B cell (primary cell): Measurements from ENCODE around the gene SPSB1. TPM values are rescaled to one million over a fixed set of nuclear protein-coding genes. Genes with fewer than 3 reads are reported as not detected.

Experiments
- ATAC-seq: fragments of 200-7000 bp; cut with Tn5 transposase; one replicate; pipeline ENCODE4 v1.10.0; 2021; ENCODE audit warnings: low read depth, mild to moderate bottlenecking, moderate number of reproducible peaks, moderate library complexity
- CTCF ChIA-PET: fragments of 350-600 bp; sonication (Branson Sonifier 250); formaldehyde crosslinking; loops from one replicate; lab custom pipeline; 2021; ENCODE audit warnings: antibody characterized with exemption, inconsistent platforms; lab: Charles Lee
- POLR2A ChIA-PET: fragments of 350-600 bp; sonication (Branson Sonifier 250); formaldehyde crosslinking; loops from one replicate; lab custom pipeline; 2021; ENCODE audit warnings: antibody characterized with exemption; lab: Charles Lee
- DNase-seq: peaks from one replicate; pipeline ENCODE4 v3.0.0; 2013
- H2AFZ ChIP-seq: 2 replicates; pipeline ENCODE4 v1.6.1; 2012; ENCODE audit warnings: mild to moderate bottlenecking, low read depth, low read length; ENCODE audit not compliant: insufficient read depth, poor library complexity, severe bottlenecking
- H3K27ac ChIP-seq, 2 donors: 1 replicate in 1 of 2; 2 replicates in 1 of 2; pipeline ENCODE4 v1.5.1; 2012 to 2013; ENCODE audit warnings: low read length in 2 of 2, mild to moderate bottlenecking in 2 of 2, moderate library complexity in 1 of 2
- H3K27me3 ChIP-seq, 4 experiments: fragments of 200-600 bp in 1 of 4; sonication (generic) in 1 of 4; replicated peaks in 1 of 4; 1 replicate in 2 of 4; 2 replicates in 2 of 4; pipeline versions ENCODE4 v1.6.1 to v1.7.0; 2013 to 2016; ENCODE audit warnings: low read length in 3 of 4, mild to moderate bottlenecking in 2 of 4, mixed read lengths in 1 of 4, moderate library complexity in 1 of 4; ENCODE audit not compliant: insufficient read depth in 4 of 4, control insufficient read depth in 3 of 4; ENCODE audit errors: control extremely low read depth in 1 of 4
- H3K36me3 ChIP-seq, 2 experiments: replicated peaks in 1 of 2; 1 replicate in 1 of 2; 2 replicates in 1 of 2; pipeline versions ENCODE4 v1.6.1 to v1.7.1; 2013; ENCODE audit warnings: low read length in 1 of 2; ENCODE audit not compliant: insufficient read depth in 2 of 2, control insufficient read depth in 1 of 2; ENCODE audit errors: control extremely low read depth in 1 of 2, extremely low read depth in 1 of 2
- H3K4me1 ChIP-seq, 2 donors: fragments of 200-600 bp in 1 of 2; sonication (generic) in 1 of 2; 1 replicate in 1 of 2; 2 replicates in 1 of 2; pipeline versions ENCODE4 v1.5.1 to v1.6.1; 2013 to 2017; ENCODE audit warnings: low read length in 2 of 2; ENCODE audit not compliant: control insufficient read depth in 2 of 2, insufficient read depth in 2 of 2
- H3K4me2 ChIP-seq: replicated peaks from 2 replicates; pipeline ENCODE3; 2012; ENCODE audit warnings: mild to moderate bottlenecking, low read depth, low read length; ENCODE audit not compliant: poor library complexity, severe bottlenecking
- H3K4me3 ChIP-seq, 5 experiments: fragments of 200-600 bp in 1 of 5; sonication (generic) in 1 of 5; 1 replicate in 3 of 5; 2 replicates in 2 of 5; pipeline versions ENCODE4 v1.5.1 to v1.7.0; 2011 to 2016; ENCODE audit warnings: low read length in 4 of 5, mild to moderate bottlenecking in 4 of 5, low read depth in 2 of 5, control low read depth in 1 of 5, moderate library complexity in 1 of 5; ENCODE audit not compliant: insufficient read depth in 1 of 5; ENCODE audit errors: control extremely low read depth in 1 of 5, extremely low read depth in 1 of 5
- H3K79me2 ChIP-seq: fragments of 200-600 bp; sonication (generic); one replicate; pipeline ENCODE4 v1.6.0; 2016; ENCODE audit warnings: low read length; ENCODE audit not compliant: control insufficient read depth, insufficient read depth
- H3K9ac ChIP-seq: fragments of 200-600 bp; sonication (generic); 2 replicates; pipeline ENCODE4 v1.6.1; 2017; ENCODE audit warnings: mild to moderate bottlenecking, low read length, moderate library complexity
- H3K9me3 ChIP-seq, 3 donors: one replicate each; pipeline versions ENCODE4 v1.6.1 to v1.7.1; 2013; ENCODE audit warnings: low read length in 2 of 3; ENCODE audit not compliant: control insufficient read depth in 2 of 3, insufficient read depth in 1 of 3; ENCODE audit errors: control extremely low read depth in 1 of 3
- H4K20me1 ChIP-seq: 2 replicates; pipeline ENCODE4 v1.6.0; 2012; ENCODE audit warnings: mild to moderate bottlenecking, low read length; ENCODE audit not compliant: insufficient read depth, control insufficient read depth, poor library complexity, severe bottlenecking
- H3K27ac Mint-ChIP-seq: one replicate; pipeline ENCODE4 v1.8.0; 2021; ENCODE audit warnings: mixed read lengths
- H3K27me3 Mint-ChIP-seq: one replicate; pipeline ENCODE4 v1.8.0; 2021; ENCODE audit warnings: mixed read lengths
- H3K4me1 Mint-ChIP-seq: one replicate; pipeline ENCODE4 v1.8.0; 2021; ENCODE audit warnings: mixed read lengths
- H3K4me3 Mint-ChIP-seq: one replicate; pipeline ENCODE4 v1.8.0; 2021; ENCODE audit warnings: mixed read lengths
- H3K9me3 Mint-ChIP-seq: one replicate; pipeline ENCODE4 v1.8.0; 2022; ENCODE audit warnings: mixed read lengths; ENCODE audit not compliant: insufficient read depth
- EZH2 ChIP-seq: IDR thresholded peaks from 2 replicates; pipeline ENCODE4 v1.6.1; 2012; ENCODE audit warnings: borderline replicate concordance, low read depth, mild to moderate bottlenecking, moderate library complexity, low read length; ENCODE audit not compliant: insufficient read depth, poor library complexity, severe bottlenecking
- WGBS: methylation state at CpG from one replicate; pipeline ENCODE4 v1.1.5; 2013; ENCODE audit warnings: missing lambda C conversion rate; ENCODE audit not compliant: insufficient coverage; 5-methylcytosine and 5-hydroxymethylcytosine counted together
- intact Hi-C: fragments of 100-400 bp; cut with micrococcal nuclease; formaldehyde crosslinking; loops from one replicate; pipeline ENCODE4 v1.10.0; 2022
- polyA plus RNA-seq: library from polyadenylated mRNA; depleted of rRNA; stranded (reverse); fragments of >200 nt; gene quantifications from 2 replicates; pipeline ENCODE4 v1.2.3, GENCODE V29; 2012
- total RNA-seq, 2 donors: library from RNA; stranded (reverse); fragments of 120-200 nt in 1 of 2; gene quantifications; 1 replicate in 1 of 2; 2 replicates in 1 of 2; pipeline versions ENCODE4 v1.2.3 to v1.2.4, GENCODE V29; 2013 to 2022
- TF ChIP-seq, protein P1 (sequence below): fragments of 200-600 bp; IDR thresholded peaks from one replicate; pipeline ENCODE4 v1.8.0; 2022; ENCODE audit warnings: antibody characterized with exemption, mild to moderate bottlenecking

Gene SPSB1
- total and polyA plus RNA-seq, 2 donors (not counting 1 experiment from before 2014, with no cell fraction given), result 1.7 to 9.4 TPM

- no peak overlapping the region for H3K4me3 ChIP-seq
- no peak overlapping the region for H3K27ac ChIP-seq
- H3K4me1 ChIP-seq, result peaks cover 20 to 28% of the 10 kb centered on the region in 2 donors
- TF ChIP-seq EZH2, result no peak
- TF ChIP-seq, protein P1, sequence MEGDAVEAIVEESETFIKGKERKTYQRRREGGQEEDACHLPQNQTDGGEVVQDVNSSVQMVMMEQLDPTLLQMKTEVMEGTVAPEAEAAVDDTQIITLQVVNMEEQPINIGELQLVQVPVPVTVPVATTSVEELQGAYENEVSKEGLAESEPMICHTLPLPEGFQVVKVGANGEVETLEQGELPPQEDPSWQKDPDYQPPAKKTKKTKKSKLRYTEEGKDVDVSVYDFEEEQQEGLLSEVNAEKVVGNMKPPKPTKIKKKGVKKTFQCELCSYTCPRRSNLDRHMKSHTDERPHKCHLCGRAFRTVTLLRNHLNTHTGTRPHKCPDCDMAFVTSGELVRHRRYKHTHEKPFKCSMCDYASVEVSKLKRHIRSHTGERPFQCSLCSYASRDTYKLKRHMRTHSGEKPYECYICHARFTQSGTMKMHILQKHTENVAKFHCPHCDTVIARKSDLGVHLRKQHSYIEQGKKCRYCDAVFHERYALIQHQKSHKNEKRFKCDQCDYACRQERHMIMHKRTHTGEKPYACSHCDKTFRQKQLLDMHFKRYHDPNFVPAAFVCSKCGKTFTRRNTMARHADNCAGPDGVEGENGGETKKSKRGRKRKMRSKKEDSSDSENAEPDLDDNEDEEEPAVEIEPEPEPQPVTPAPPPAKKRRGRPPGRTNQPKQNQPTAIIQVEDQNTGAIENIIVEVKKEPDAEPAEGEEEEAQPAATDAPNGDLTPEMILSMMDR, result no peak
- H3K27me3 ChIP-seq, result no peaks in the 10 kb centered on the region
- H2AFZ ChIP-seq, result no peak overlapping the region
- H3K9me3 ChIP-seq, result no peaks in the 10 kb centered on the region
- intact Hi-C loops, result no loop called here
- no peak overlapping the region for H3K4me2 ChIP-seq
- 90% methylated on average over 6 of the region's 9 CpGs for WGBS
- DNase-seq (no peak), ATAC-seq (no peak)
- POLR2A ChIA-PET, result interaction anchor here (0.5 to 0.6 kb wide), 2 partner anchors 41 to 215 kb away, joined by 3 to 7 read pairs; no protein-coding TSS in a partner anchor
- Mint-ChIP-seq H3K27me3 (no peaks in the 10 kb centered on the region), H3K27ac (no peak overlapping the region), H3K4me1 (peaks cover 30% of the 10 kb centered on the region), H3K9me3 (no peaks in the 10 kb centered on the region), H3K4me3 (no peak overlapping the region)
- H3K36me3 ChIP-seq, result peaks cover 5 to 37% of the 10 kb centered on the region in 2 experiments
- H3K79me2 ChIP-seq, result peaks cover 38% of the 10 kb centered on the region
- peaks cover 57% of the 10 kb centered on the region for H4K20me1 ChIP-seq
- CTCF ChIA-PET, result interaction anchor here (0.6 to 1.0 kb wide), 2 partner anchors 133 to 175 kb away, joined by 3 to 4 read pairs; no protein-coding TSS in a partner anchor
- H3K9ac ChIP-seq, result no peak overlapping the region
Observed at GRCh38 chr1:9243066-9243739, 49.5 kb upstream of the SPSB1 start.

- peaks cover 7 to 18% of the 10 kb centered on the region in 2 donors for H3K4me1 ChIP-seq
- ChIA-PET POLR2A (interaction anchor here (0.6 kb wide), 1 partner anchor 1461 kb away, joined by 3 read pairs; the partner anchor contains the start of gene PER3), CTCF (interaction anchor here (0.8 to 1.0 kb wide), 2 partner anchors 134 to 211 kb away, joined by 3 to 4 read pairs; no protein-coding TSS in a partner anchor)
- DNase-seq (no peak), ATAC-seq (no peak)
- no peak overlapping the region for H3K9ac ChIP-seq
- intact Hi-C loops, result no loop called here
- no peak overlapping the region for H3K4me2 ChIP-seq
- H3K9me3 ChIP-seq, result no peaks in the 10 kb centered on the region
- H3K27me3 ChIP-seq, result no peaks in the 10 kb centered on the region
- no peak overlapping the region for H3K27ac Mint-ChIP-seq
- peaks cover 5 to 39% of the 10 kb centered on the region in 2 experiments for H3K36me3 ChIP-seq
- WGBS, result 59% methylated on average over 8 of the region's 9 CpGs
- no peak overlapping the region for H3K4me3 ChIP-seq
- H3K27ac ChIP-seq, result no peak overlapping the region
- no peaks in the 10 kb centered on the region for H3K9me3 Mint-ChIP-seq
- H3K4me3 Mint-ChIP-seq, result no peak overlapping the region
- H3K27me3 Mint-ChIP-seq, result no peaks in the 10 kb centered on the region
- no peak overlapping the region for H2AFZ ChIP-seq
- TF ChIP-seq EZH2, result no peak
- TF ChIP-seq, protein P1, result no peak
- H3K4me1 Mint-ChIP-seq, result peaks cover 18% of the 10 kb centered on the region
- peaks cover 40% of the 10 kb centered on the region for H3K79me2 ChIP-seq
- H4K20me1 ChIP-seq, result peaks cover 55% of the 10 kb centered on the region
Observed at GRCh38 chr1:9244501-9245229, 48.0 kb upstream of the SPSB1 start.
